Nephron (organoid): Measurements from ENCODE around the gene GRIK3.

ENCODE experiments used
- H3K27ac Mint-ChIP-seq, 3 experiments: 2 replicates each; pipeline ENCODE4 v1.8.0; 2020; ENCODE audit warnings: mixed read lengths in 3 of 3, mild to moderate bottlenecking in 2 of 3, moderate library complexity in 1 of 3
- H3K27me3 Mint-ChIP-seq: 2 replicates; pipeline ENCODE4 v1.8.0; 2021; ENCODE audit warnings: low read depth, mild to moderate bottlenecking, moderate library complexity, mixed read lengths
- H3K36me3 Mint-ChIP-seq: 2 replicates; pipeline ENCODE4 v1.8.0; 2020; ENCODE audit warnings: low read depth, mixed read lengths
- H3K4me1 Mint-ChIP-seq: 2 replicates; pipeline ENCODE4 v1.8.0; 2020; ENCODE audit warnings: mixed read lengths
- H3K4me3 Mint-ChIP-seq, 3 experiments: 2 replicates each; pipeline ENCODE4 v1.8.0; 2020; ENCODE audit warnings: mild to moderate bottlenecking in 3 of 3, mixed read lengths in 3 of 3, moderate library complexity in 2 of 3
- H3K9me3 Mint-ChIP-seq: 2 replicates; pipeline ENCODE4 v1.8.0; 2020; ENCODE audit warnings: mixed read lengths
- CTCF ChIP-seq, 3 experiments: fragments of 200-600 bp; sonication (generic); IDR thresholded peaks; one replicate each; pipeline ENCODE4 v1.5.0; 2021; ENCODE audit warnings: antibody characterized with exemption in 3 of 3; ENCODE audit not compliant: unreplicated experiment in 3 of 3

GRIK3 gene

GRCh38 chr1:37073854-37074379 is 39.6 kb upstream of the GRIK3 start:
- no peak overlapping the region for H3K27ac Mint-ChIP-seq
- H3K9me3 Mint-ChIP-seq, result no peaks in the 10 kb centered on the region
- H3K4me3 Mint-ChIP-seq, result no peak overlapping the region
- peaks cover 7% of the 10 kb centered on the region for H3K4me1 Mint-ChIP-seq
- no peak for TF ChIP-seq CTCF (IDR thresholded peaks at IDR 0.05; ENCODE audit: unreplicated experiment in 3 of 3)
- H3K27me3 Mint-ChIP-seq, result peaks cover 19% of the 10 kb centered on the region
- H3K36me3 Mint-ChIP-seq, result no peaks in the 10 kb centered on the region

- H3K36me3 Mint-ChIP-seq, result no peaks in the 10 kb centered on the region
- peaks cover 4% of the 10 kb centered on the region for H3K4me1 Mint-ChIP-seq
- peaks cover 26% of the 10 kb centered on the region for H3K27me3 Mint-ChIP-seq
- no peak overlapping the region for H3K4me3 Mint-ChIP-seq
- no peak overlapping the region for H3K27ac Mint-ChIP-seq
- H3K9me3 Mint-ChIP-seq, result no peaks in the 10 kb centered on the region
- no peak for TF ChIP-seq CTCF (IDR thresholded peaks at IDR 0.05; ENCODE audit: unreplicated experiment in 3 of 3)
Observed at GRCh38 chr1:37073152-37073853, 39.0 kb upstream of the GRIK3 start.

- Mint-ChIP-seq H3K36me3 (no peaks in the 10 kb centered on the region), H3K27ac (no peak overlapping the region), H3K4me3 (no peak overlapping the region), H3K9me3 (no peaks in the 10 kb centered on the region), H3K4me1 (no peaks in the 10 kb centered on the region), H3K27me3 (peaks cover 33% of the 10 kb centered on the region)
- TF ChIP-seq CTCF (IDR thresholded peaks at IDR 0.05; ENCODE audit: unreplicated experiment in 3 of 3), result no peak
Observed at GRCh38 chr1:37071829-37072228, 37.5 kb upstream of the GRIK3 start.

GRCh38 chr1:37070126-37070525 is 35.8 kb upstream of the GRIK3 start:
- no peak for TF ChIP-seq CTCF (IDR thresholded peaks at IDR 0.05; ENCODE audit: unreplicated experiment in 3 of 3)
- no peaks in the 10 kb centered on the region for H3K9me3 Mint-ChIP-seq

GRCh38 chr1:37069406-37069805 is 35.1 kb upstream of the GRIK3 start:
- no peak for TF ChIP-seq CTCF (IDR thresholded peaks at IDR 0.05; ENCODE audit: unreplicated experiment in 3 of 3)
- Mint-ChIP-seq H3K4me1 (no peaks in the 10 kb centered on the region), H3K9me3 (no peaks in the 10 kb centered on the region), H3K4me3 (no peak overlapping the region), H3K27me3 (peaks cover 36% of the 10 kb centered on the region), H3K36me3 (no peaks in the 10 kb centered on the region), H3K27ac (no peak overlapping the region)

More at GRCh38 chr1:37070126-37070525, 35.8 kb upstream of the GRIK3 start:
- H3K36me3 Mint-ChIP-seq, result no peaks in the 10 kb centered on the region
- no peak overlapping the region for H3K27ac Mint-ChIP-seq
- H3K4me3 Mint-ChIP-seq, result no peak overlapping the region
- H3K27me3 Mint-ChIP-seq, result peaks cover 37% of the 10 kb centered on the region
- no peaks in the 10 kb centered on the region for H3K4me1 Mint-ChIP-seq

- no peaks in the 10 kb centered on the region for H3K36me3 Mint-ChIP-seq
- peaks cover 42% of the 10 kb centered on the region for H3K27me3 Mint-ChIP-seq
- H3K27ac Mint-ChIP-seq, result no peak overlapping the region
- H3K9me3 Mint-ChIP-seq, result no peaks in the 10 kb centered on the region
- no peak overlapping the region for H3K4me3 Mint-ChIP-seq
- no peak for TF ChIP-seq CTCF (IDR thresholded peaks at IDR 0.05; ENCODE audit: unreplicated experiment in 3 of 3)
- H3K4me1 Mint-ChIP-seq, result no peaks in the 10 kb centered on the region
Observed at GRCh38 chr1:37068897-37069296, 34.6 kb upstream of the GRIK3 start.
